GM19025 (cell line): Measurements from ENCODE around the gene IER5L.
"Not testable (repeated sequence)": the region's sequence is repeated elsewhere in the genome, so short reads cannot be mapped to it uniquely, and the experiment has no call there.

ENCODE experiments used
- ATAC-seq: cut with Tn5 transposase; IDR thresholded peaks from one replicate; pipeline ENCODE4 v1.9.1; 2021; ENCODE audit warnings: mild to moderate bottlenecking, low read depth, moderate library complexity; ENCODE audit not compliant: unreplicated experiment

Gene IER5L

GRCh38 chr9:129164246-129164930 is 13.7 kb downstream of the IER5L start:
- no peak for ATAC-seq

- no peak for ATAC-seq
These were observed 14.3 kb downstream of the IER5L start for GRCh38 chr9:129163753-129164152.

GRCh38 chr9:129163198-129163670 is 14.8 kb downstream of the IER5L start:
- ATAC-seq, result not testable (repeated sequence)

GRCh38 chr9:129162497-129163197 is 15.4 kb downstream of the IER5L start:
- ATAC-seq, result no peak

GRCh38 chr9:129161534-129161837 is 16.6 kb downstream of the IER5L start:
- ATAC-seq, result no peak

- ATAC-seq, result no peak
These were observed 17.1 kb downstream of the IER5L start for GRCh38 chr9:129160712-129161533.

GRCh38 chr9:129156163-129156562 is 21.9 kb downstream of the IER5L start:
- ATAC-seq, result no peak

- no peak for ATAC-seq
These were observed 23.1 kb downstream of the IER5L start for GRCh38 chr9:129154866-129155477.

GRCh38 chr9:129151469-129151868 is 26.6 kb downstream of the IER5L start:
- ATAC-seq, result no peak

GRCh38 chr9:129150672-129151211 is 27.3 kb downstream of the IER5L start:
- no peak for ATAC-seq

GRCh38 chr9:129150122-129150521 is 27.9 kb downstream of the IER5L start:
- no peak for ATAC-seq

- no peak for ATAC-seq
These were observed 28.6 kb downstream of the IER5L start for GRCh38 chr9:129149442-129149841.

- ATAC-seq, result no peak
These were observed 29.4 kb downstream of the IER5L start for GRCh38 chr9:129148463-129149204.

GRCh38 chr9:129146441-129146941 is 31.6 kb downstream of the IER5L start:
- ATAC-seq, result no peak

- no peak for ATAC-seq
These were observed 32.2 kb downstream of the IER5L start for GRCh38 chr9:129145841-129146292.

GRCh38 chr9:129145316-129145715 is 32.7 kb downstream of the IER5L start:
- no peak for ATAC-seq

- ATAC-seq, result no peak
These were observed 34.8 kb downstream of the IER5L start for GRCh38 chr9:129143031-129143927.

- no peak for ATAC-seq
These were observed 35.7 kb downstream of the IER5L start for GRCh38 chr9:129142138-129142935.
